A549 (cell line): ENCODE measurements around the gene PRRC2B. TPM values are rescaled to one million over a fixed set of nuclear protein-coding genes. Genes with fewer than 3 reads are reported as not detected.

Source experiments
- ATAC-seq, 2 experiments: fragments of 200-7000 bp in 1 of 2; fragments of >200 bp in 1 of 2; cut with Nextera tagmentation in 1 of 2; cut with Tn5 transposase in 1 of 2; 3 replicates each; pipeline versions ENCODE4 v1.8.0 to v1.9.1; 2018 to 2020; ENCODE audit warnings: mild to moderate bottlenecking in 1 of 2, moderate library complexity in 1 of 2
- CTCF ChIA-PET: fragments of 300-600 bp; sonication (Branson Sonifier 250); formaldehyde crosslinking; extraction: SDS; loops from one replicate; lab custom pipeline; 2021; ENCODE audit warnings: antibody characterized with exemption, inconsistent platforms; lab: Yijun Ruan, JAX
- POLR2A ChIA-PET: fragments of 350-600 bp; formaldehyde crosslinking; extraction: SDS; loops from one replicate; lab custom pipeline; 2021; ENCODE audit warnings: antibody characterized with exemption, inconsistent platforms; lab: Yijun Ruan, JAX
- DNase-seq, 2 experiments: peaks; one replicate each; pipeline versions ENCODE4 v3.0.0 to v3.0.0-alpha.2; 2011 to 2016; ENCODE audit warnings: low read depth in 1 of 2, low spot score in 1 of 2
- FAIRE-seq: peaks from 2 replicates; lab custom pipeline; 2011; peaks lifted over from hg19 to GRCh38; lab: Jason Lieb, UNC
- H3K27ac ChIP-seq, 2 experiments: fragments of >200 bp; sonication (Bioruptor Twin); formaldehyde crosslinking; 3 replicates each; pipeline ENCODE4 v1.5.1; 2016 to 2017
- H3K4me1 ChIP-seq: fragments of >200 bp; sonication (Bioruptor Twin); formaldehyde crosslinking; 3 replicates; pipeline ENCODE4 v1.6.1; 2016
- H3K4me2 ChIP-seq: fragments of >200 bp; sonication (Bioruptor Twin); formaldehyde crosslinking; 3 replicates; pipeline ENCODE4 v1.6.1; 2016
- H3K4me3 ChIP-seq: fragments of >200 bp; sonication (Bioruptor Twin); formaldehyde crosslinking; 3 replicates; pipeline ENCODE4 v1.5.1; 2016
- H3K9me3 ChIP-seq: fragments of >200 bp; sonication (Bioruptor Twin); formaldehyde crosslinking; 3 replicates; pipeline ENCODE4 v1.6.1; 2016
- CBX8 ChIP-seq: fragments of 200-600 bp; sonication (generic); IDR thresholded peaks from 2 replicates; pipeline ENCODE4 v1.6.1; 2016
- CHD2 ChIP-seq: fragments of 150-350 bp; IDR thresholded peaks from 2 replicates; pipeline ENCODE4 v1.6.1; 2014; ENCODE audit warnings: low read length; ENCODE audit not compliant: partially characterized antibody
- E2F6 ChIP-seq: IDR thresholded peaks from 2 replicates; pipeline ENCODE4 v1.6.1; 2012; ENCODE audit warnings: low read depth, borderline replicate concordance
- EHF ChIP-seq: fragments of 250-450 bp; sonication (Bioruptor Pico); IDR thresholded peaks from 2 replicates; pipeline ENCODE4 v1.5.0; 2020; ENCODE audit warnings: mild to moderate bottlenecking
- EP300 ChIP-seq, 2 experiments: fragments of >200 bp; sonication (Bioruptor Twin); formaldehyde crosslinking; IDR thresholded peaks; 2 replicates in 1 of 2; 3 replicates in 1 of 2; pipeline ENCODE4 v1.6.1; 2016 to 2017
- FOSL2 ChIP-seq, 2 experiments: fragments of 450-650 bp in 1 of 2; fragments of >200 bp in 1 of 2; sonication (Bioruptor Twin) in 1 of 2; formaldehyde crosslinking; IDR thresholded peaks; 2 replicates each; pipeline versions ENCODE4 v1.5.0 to v1.6.1; 2016 to 2020; ENCODE audit warnings: mild to moderate bottlenecking in 1 of 2, moderate library complexity in 1 of 2
- FOXS1 ChIP-seq: fragments of 250-450 bp; sonication (Bioruptor Pico); IDR thresholded peaks from 2 replicates; pipeline ENCODE4 v1.5.0; 2020; ENCODE audit warnings: mild to moderate bottlenecking, moderate library complexity
- HEYL ChIP-seq: fragments of 250-450 bp; sonication (Bioruptor Pico); IDR thresholded peaks from 2 replicates; pipeline ENCODE4 v1.8.0; 2021; ENCODE audit warnings: mild to moderate bottlenecking, moderate library complexity
- HMGXB4 ChIP-seq: fragments of 250-450 bp; sonication (Bioruptor Pico); IDR thresholded peaks from 2 replicates; pipeline ENCODE4 v1.5.0; 2021; ENCODE audit warnings: mild to moderate bottlenecking, moderate library complexity, borderline replicate concordance
- HOXA7 ChIP-seq: fragments of 250-450 bp; sonication (Bioruptor Pico); IDR thresholded peaks from 2 replicates; pipeline ENCODE4 v1.5.0; 2020; ENCODE audit warnings: mild to moderate bottlenecking, moderate library complexity
- JUN ChIP-seq, 2 experiments: fragments of >200 bp; sonication (Bioruptor Twin); formaldehyde crosslinking; IDR thresholded peaks; 2 replicates in 1 of 2; 3 replicates in 1 of 2; pipeline ENCODE4 v1.6.1; 2016 to 2017
- JUNB ChIP-seq: fragments of >200 bp; sonication (Bioruptor Twin); formaldehyde crosslinking; IDR thresholded peaks from 2 replicates; pipeline ENCODE4 v1.6.1; 2016
- KDM1A ChIP-seq: fragments of 200-600 bp; sonication (generic); IDR thresholded peaks from 2 replicates; pipeline ENCODE4 v1.6.1; 2016; ENCODE audit warnings: low read depth, mild to moderate bottlenecking
- NFE2L2 ChIP-seq: fragments of 150-350 bp; conservative IDR thresholded peaks from 2 replicates; pipeline ENCODE4 v1.6.1; 2014; ENCODE audit warnings: low read length
- POLR2A ChIP-seq: IDR thresholded peaks from 2 replicates; pipeline ENCODE4 v1.6.1; 2012; ENCODE audit warnings: mild to moderate bottlenecking, low read length
- RAD21 ChIP-seq, 2 experiments: fragments of >200 bp in 1 of 2; sonication (Bioruptor Twin) in 1 of 2; formaldehyde crosslinking in 1 of 2; IDR thresholded peaks in 1 of 2; conservative IDR thresholded peaks in 1 of 2; 2 replicates in 1 of 2; 3 replicates in 1 of 2; pipeline ENCODE4 v1.6.1; 2012 to 2018; ENCODE audit warnings: inconsistent platforms in 1 of 2
- RARB ChIP-seq: fragments of 250-450 bp; sonication (Bioruptor Pico); IDR thresholded peaks from 2 replicates; pipeline ENCODE4 v1.8.0; 2021; ENCODE audit warnings: mild to moderate bottlenecking, moderate library complexity
- RFX5 ChIP-seq: fragments of 450-650 bp; IDR thresholded peaks from 2 replicates; pipeline ENCODE4 v1.7.1; 2014; ENCODE audit warnings: antibody characterized with exemption, mild to moderate bottlenecking, moderate library complexity
- SREBF2 ChIP-seq: fragments of 450-650 bp; IDR thresholded peaks from 2 replicates; pipeline ENCODE4 v1.6.1; 2014; ENCODE audit warnings: mild to moderate bottlenecking, moderate library complexity
- TFCP2L1 ChIP-seq: fragments of 250-450 bp; sonication (Bioruptor Pico); IDR thresholded peaks from 2 replicates; pipeline ENCODE4 v1.5.0; 2021; ENCODE audit warnings: mild to moderate bottlenecking
- ZC3H11A ChIP-seq: fragments of 450-650 bp; IDR thresholded peaks from 2 replicates; pipeline ENCODE4 v1.6.1; 2014; ENCODE audit warnings: antibody characterized with exemption, mild to moderate bottlenecking
- WGBS: methylation state at CpG from one replicate; pipeline ENCODE4 v1.1.6; 2017; ENCODE audit errors: missing lambda C conversion rate; 5-methylcytosine and 5-hydroxymethylcytosine counted together
- polyA plus RNA-seq, 4 experiments: library from polyadenylated mRNA; depleted of rRNA in 3 of 4; stranded (reverse); fragments of >200 nt; fragmentation: RNase III in 1 of 4; extraction: RNeasy Plus Mini Kit Qiagen cat#74134 plus additional on column Dnase treatment in 1 of 4; gene quantifications; 2 replicates in 3 of 4; 3 replicates in 1 of 4; pipeline ENCODE4 v1.2.3, GENCODE V29; 2011 to 2017
- TF ChIP-seq, protein P1 (sequence below): fragments of >200 bp; sonication (Bioruptor Twin); formaldehyde crosslinking; IDR thresholded peaks from 3 replicates; pipeline ENCODE4 v1.5.1; 2016
- TF ChIP-seq, protein P2 (sequence below): IDR thresholded peaks from 2 replicates; pipeline ENCODE4 v1.6.1; 2012

The PRRC2B gene
- polyA plus RNA-seq, 2 of the 4 experiments (the other 2 are of a cell fraction) = 35.6 to 47.3 TPM

GRCh38 chr9:131502781-131503625, 109.1 kb downstream of the PRRC2B start, which contains the start of gene POMT1:
TSS of gene POMT1 (plus strand) at chr9:131502918. CDS start at chr9:131504219, 1,301 bp downstream.
- Histone ChIP-seq H3K4me1 (peaks cover 10% of the 10 kb centered on the region; the same call in 2 of the 3 replicates), H3K27ac (peak within 1 kb of the TSS; percentile 81 to 94), H3K4me3 (peak within 1 kb of the TSS; percentile 68), H3K9me3 (no peaks in the 10 kb centered on the region), H3K4me2 (peak within 1 kb of the TSS; percentile 81)
- 6% methylated on average over 39 of the region's 83 CpGs for WGBS
- POLR2A ChIA-PET = no interaction called here
- FAIRE-seq (no peak), ATAC-seq (peak; percentile 80 to 88), DNase-seq (peak; percentile 80 to 90)
- TF ChIP-seq ZC3H11A (no peak), TFCP2L1 (CRISPR knock-in tag) (0 out of 2 replicates have a peak, but pooled peaks have one; percentile 27), SREBF2 (no peak), CBX8 (no peak), JUN (IDR thresholded peaks at IDR 0.05) (peak; percentile 38 to 70; a peak in 3 of 5 replicates), CHD2 (no peak), POLR2A (peak; percentile 84), E2F6 (peak; percentile 84)
- TF ChIP-seq, protein P1, sequence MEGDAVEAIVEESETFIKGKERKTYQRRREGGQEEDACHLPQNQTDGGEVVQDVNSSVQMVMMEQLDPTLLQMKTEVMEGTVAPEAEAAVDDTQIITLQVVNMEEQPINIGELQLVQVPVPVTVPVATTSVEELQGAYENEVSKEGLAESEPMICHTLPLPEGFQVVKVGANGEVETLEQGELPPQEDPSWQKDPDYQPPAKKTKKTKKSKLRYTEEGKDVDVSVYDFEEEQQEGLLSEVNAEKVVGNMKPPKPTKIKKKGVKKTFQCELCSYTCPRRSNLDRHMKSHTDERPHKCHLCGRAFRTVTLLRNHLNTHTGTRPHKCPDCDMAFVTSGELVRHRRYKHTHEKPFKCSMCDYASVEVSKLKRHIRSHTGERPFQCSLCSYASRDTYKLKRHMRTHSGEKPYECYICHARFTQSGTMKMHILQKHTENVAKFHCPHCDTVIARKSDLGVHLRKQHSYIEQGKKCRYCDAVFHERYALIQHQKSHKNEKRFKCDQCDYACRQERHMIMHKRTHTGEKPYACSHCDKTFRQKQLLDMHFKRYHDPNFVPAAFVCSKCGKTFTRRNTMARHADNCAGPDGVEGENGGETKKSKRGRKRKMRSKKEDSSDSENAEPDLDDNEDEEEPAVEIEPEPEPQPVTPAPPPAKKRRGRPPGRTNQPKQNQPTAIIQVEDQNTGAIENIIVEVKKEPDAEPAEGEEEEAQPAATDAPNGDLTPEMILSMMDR = no peak
- TF ChIP-seq, protein P2, sequence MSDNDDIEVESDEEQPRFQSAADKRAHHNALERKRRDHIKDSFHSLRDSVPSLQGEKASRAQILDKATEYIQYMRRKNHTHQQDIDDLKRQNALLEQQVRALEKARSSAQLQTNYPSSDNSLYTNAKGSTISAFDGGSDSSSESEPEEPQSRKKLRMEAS = peak; percentile 73
- TF ChIP-seq, all 56 proteins: peak for 5
- CTCF ChIA-PET = interaction anchor here (0.6 to 2.0 kb wide), 8 partner anchors 13 to 246 kb away, joined by 3 to 7 read pairs (median 5); partner anchors contain the start of gene RAPGEF1

DNA sequence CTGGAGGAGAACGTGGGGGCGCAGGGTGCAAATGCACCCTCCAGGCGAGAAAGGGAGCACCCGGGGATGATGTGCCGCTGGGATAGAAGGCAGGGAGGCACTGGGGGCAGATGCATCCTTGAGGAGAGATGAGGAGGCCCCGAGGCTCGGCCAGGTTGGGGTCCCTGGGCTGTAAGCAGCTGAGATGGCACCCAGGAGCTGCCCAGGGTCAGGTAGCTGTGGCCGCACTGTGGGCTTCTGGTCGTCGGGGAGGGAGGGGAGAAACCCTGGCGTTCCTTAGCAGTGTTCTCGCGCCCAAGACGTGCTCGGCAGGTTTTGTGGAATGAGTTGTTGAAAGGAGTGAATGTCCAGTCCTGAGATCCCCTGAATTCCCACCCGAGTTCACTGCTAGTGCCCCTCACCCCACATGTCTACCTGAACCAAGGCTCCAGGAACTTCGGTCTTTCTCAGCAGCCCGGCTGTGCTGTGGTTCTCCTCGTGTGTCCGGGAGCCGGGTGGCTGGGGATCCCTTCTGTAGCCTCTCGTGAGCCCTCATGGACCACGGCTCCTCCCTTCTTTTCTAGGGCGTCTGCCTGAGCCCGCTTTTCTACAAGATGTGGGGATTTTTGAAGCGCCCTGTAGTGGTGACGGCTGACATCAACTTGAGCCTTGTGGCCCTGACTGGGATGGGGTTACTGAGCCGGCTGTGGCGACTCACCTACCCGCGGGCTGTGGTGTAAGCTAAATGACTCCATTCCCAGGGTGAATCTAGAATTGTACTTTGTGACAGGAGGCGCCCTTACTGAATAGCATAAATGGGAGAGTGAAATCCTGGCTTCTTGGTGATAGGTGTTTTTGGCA, 110.0 kb downstream of the PRRC2B start:
- no peak for TF ChIP-seq RAD21 (conservative IDR thresholded peaks at IDR 0.05 in 1 of 2, IDR thresholded peaks at IDR 0.05 in 1 of 2)
- no peak for TF ChIP-seq HEYL (CRISPR knock-in tag)
- TF ChIP-seq KDM1A = no peak
- TF ChIP-seq EHF (CRISPR knock-in tag) = no peak
- no peak for TF ChIP-seq FOXS1
- no peak for TF ChIP-seq RARB (CRISPR knock-in tag)
- no peak for TF ChIP-seq TFCP2L1 (CRISPR knock-in tag)
- TF ChIP-seq JUNB = no peak
- TF ChIP-seq HOXA7 = no peak
- POLR2A ChIA-PET = no interaction called here
- CTCF ChIA-PET = interaction anchor here (0.6 to 2.0 kb wide), 8 partner anchors 14 to 245 kb away, joined by 3 to 7 read pairs (median 5); partner anchors contain the start of gene RAPGEF1
- Histone ChIP-seq H3K4me2 (peak overlapping the region; percentile 81), H3K4me3 (peak overlapping the region; percentile 68), H3K27ac (peak overlapping the region; percentile 81 to 94; a peak in 5 of 6 replicates), H3K4me1 (peaks cover 10% of the 10 kb centered on the region; the same call in 2 of the 3 replicates), H3K9me3 (no peaks in the 10 kb centered on the region)
- FAIRE-seq = no peak
- peak; percentile 18 to 31 for DNase-seq
- 57% methylated on average over 30 of the region's 32 CpGs for WGBS
- peak; percentile 16 to 29 for ATAC-seq

DNA sequence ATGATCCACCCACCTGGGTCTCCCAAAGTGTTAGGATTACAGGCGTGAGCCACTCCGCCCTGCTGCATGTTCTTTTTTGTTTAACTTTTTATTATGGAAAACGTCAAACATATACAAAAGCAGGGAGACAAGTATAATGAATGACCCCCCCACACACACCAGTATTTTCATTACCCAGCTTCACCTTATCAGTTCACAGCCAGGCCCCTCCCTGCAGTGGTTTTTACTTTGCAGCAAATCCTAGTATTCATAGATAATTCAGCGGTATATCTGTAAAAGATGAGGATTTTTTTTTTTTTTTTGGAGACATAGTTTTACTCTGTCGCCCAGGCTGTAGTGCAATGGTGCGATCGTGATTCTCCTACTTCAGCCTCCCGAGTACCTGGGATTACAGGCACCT, 111.1 kb downstream of the PRRC2B start:
- H3K27ac ChIP-seq = no peak overlapping the region
- CTCF ChIA-PET = interaction anchor here (0.7 kb wide), 1 partner anchor 21 kb away, joined by 3 read pairs; no protein-coding TSS in a partner anchor
- no peaks in the 10 kb centered on the region for H3K9me3 ChIP-seq
- H3K4me1 ChIP-seq = peaks cover 10% of the 10 kb centered on the region; the same call in 2 of the 3 replicates
- H3K4me2 ChIP-seq = no peak overlapping the region
- no peak overlapping the region for H3K4me3 ChIP-seq
- POLR2A ChIA-PET = interaction anchor here (0.6 kb wide), 1 partner anchor 1608 kb away, joined by 5 read pairs; no protein-coding TSS in a partner anchor
- no peak for TF ChIP-seq NFE2L2
- TF ChIP-seq, protein P2 = no peak
- no peak for TF ChIP-seq RARB (CRISPR knock-in tag)
- TF ChIP-seq, protein P1 = no peak
- no peak for TF ChIP-seq HMGXB4 (CRISPR knock-in tag)
- no peak for TF ChIP-seq RFX5
- no peak for TF ChIP-seq EP300 (IDR thresholded peaks at IDR 0.05)
- no peak for TF ChIP-seq FOSL2 (IDR thresholded peaks at IDR 0.05)
- no peak for TF ChIP-seq FOSL2 (CRISPR knock-in tag; IDR thresholded peaks at IDR 0.05)
- 89% methylated on average over 8 of the region's 8 CpGs for WGBS
- DNase-seq = no peak
- FAIRE-seq = no peak
- ATAC-seq = no peak
